Astrocyte of the spinal cord (primary cell): ENCODE measurements around the gene LRRC15.

Source experiments
- DNase-seq: peaks from one replicate; pipeline ENCODE4 v3.0.0; 2011; ENCODE audit warnings: low read depth, low spot score
- H3K4me3 ChIP-seq: 2 replicates; pipeline ENCODE4 v1.5.1; 2011; ENCODE audit warnings: low read depth, mild to moderate bottlenecking, low read length, moderate library complexity
- in situ Hi-C: cut with HindIII; loops from 2 replicates; pipeline ENCODE4 v1.10.0; 2017; ENCODE audit warnings: low sequenced_read_pairs
- TF ChIP-seq, protein P1 (sequence below): IDR thresholded peaks from 2 replicates; pipeline ENCODE4 v1.5.1; 2012; ENCODE audit warnings: low read depth, mild to moderate bottlenecking, low read length, inconsistent platforms

LRRC15 gene

DNA sequence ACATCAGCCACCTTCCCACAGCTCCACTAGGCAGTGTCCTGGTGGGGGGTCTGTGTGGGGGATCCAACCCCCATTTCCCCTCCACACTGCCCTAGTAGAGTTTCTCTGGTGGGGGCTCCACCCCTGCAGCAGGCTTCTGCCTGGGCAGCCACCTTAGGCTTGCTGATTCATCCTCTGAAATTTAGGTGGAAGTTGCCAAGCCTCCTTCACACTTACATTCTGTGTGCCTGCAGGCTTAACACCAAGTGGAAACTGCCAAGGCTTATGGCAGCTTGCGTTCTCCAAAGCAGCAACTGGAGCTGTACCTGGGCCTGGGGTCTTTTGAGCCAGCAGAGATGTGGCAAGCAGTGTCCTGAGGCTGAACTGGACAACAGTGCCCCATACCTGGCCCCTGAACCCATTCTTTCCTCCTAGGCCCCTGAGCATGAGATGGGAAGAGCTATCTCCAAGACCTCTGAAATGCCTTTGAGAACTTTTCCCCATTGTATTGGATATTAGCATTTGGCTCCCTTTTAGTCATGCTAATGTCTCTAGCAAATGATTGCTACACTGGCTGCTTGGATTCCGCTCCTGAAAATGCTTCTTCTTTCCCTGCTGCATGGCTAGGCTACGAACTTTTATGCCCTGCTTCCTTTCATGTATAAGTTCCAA is 50.9 kb downstream of the LRRC15 start:
- TF ChIP-seq, protein P1, sequence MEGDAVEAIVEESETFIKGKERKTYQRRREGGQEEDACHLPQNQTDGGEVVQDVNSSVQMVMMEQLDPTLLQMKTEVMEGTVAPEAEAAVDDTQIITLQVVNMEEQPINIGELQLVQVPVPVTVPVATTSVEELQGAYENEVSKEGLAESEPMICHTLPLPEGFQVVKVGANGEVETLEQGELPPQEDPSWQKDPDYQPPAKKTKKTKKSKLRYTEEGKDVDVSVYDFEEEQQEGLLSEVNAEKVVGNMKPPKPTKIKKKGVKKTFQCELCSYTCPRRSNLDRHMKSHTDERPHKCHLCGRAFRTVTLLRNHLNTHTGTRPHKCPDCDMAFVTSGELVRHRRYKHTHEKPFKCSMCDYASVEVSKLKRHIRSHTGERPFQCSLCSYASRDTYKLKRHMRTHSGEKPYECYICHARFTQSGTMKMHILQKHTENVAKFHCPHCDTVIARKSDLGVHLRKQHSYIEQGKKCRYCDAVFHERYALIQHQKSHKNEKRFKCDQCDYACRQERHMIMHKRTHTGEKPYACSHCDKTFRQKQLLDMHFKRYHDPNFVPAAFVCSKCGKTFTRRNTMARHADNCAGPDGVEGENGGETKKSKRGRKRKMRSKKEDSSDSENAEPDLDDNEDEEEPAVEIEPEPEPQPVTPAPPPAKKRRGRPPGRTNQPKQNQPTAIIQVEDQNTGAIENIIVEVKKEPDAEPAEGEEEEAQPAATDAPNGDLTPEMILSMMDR: no peak
- DNase-seq: no peak
- H3K4me3 ChIP-seq: no peak overlapping the region
- in situ Hi-C loops: no loop called here

DNA sequence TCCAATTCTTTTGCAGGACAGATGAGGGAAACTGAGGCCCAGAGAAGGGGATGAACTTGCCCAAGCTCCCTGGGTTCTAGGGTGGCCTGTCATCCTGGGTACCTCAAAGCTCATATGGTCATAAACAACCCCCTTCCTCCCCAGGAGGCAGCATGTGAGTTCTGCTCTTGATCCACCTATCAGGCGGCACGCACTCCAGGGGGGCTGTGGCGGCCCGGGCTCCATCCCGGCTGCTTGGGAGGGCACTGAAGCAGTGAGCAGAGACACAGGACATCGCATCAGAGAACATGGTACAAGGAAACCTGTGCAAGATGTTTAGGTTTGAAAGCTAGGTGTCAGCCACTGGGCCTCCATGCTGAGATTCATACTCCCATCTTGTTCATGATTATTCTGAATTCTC is 52.6 kb downstream of the LRRC15 start:
- in situ Hi-C loops: no loop called here
- TF ChIP-seq, protein P1: no peak
- H3K4me3 ChIP-seq: no peak overlapping the region

DNA sequence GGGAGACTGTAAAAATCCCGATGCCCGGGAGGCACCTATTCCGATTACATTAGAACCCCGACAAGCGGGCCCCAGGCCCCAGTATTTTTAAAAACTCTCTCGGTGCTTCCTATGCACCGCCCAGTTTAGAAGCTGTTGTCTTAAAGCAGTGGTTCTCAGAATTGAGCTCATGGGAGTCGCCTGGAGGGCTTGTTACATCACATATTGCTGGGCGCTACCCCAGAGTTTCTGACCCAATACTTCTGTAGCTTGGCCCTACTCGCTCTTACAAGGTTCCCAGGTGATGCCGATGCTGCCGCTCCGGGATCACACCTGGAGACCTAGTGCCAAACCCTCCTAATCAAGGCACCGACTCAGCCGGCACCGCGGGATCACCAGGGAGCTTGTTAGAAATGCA is 53.6 kb downstream of the LRRC15 start:
- TF ChIP-seq, protein P1: no peak
- in situ Hi-C loops: no loop called here
- H3K4me3 ChIP-seq: peak overlapping the region; percentile 7
- no peak for DNase-seq

More for the DNA sequence above, 52.6 kb downstream of the LRRC15 start:
- no peak for DNase-seq

DNA sequence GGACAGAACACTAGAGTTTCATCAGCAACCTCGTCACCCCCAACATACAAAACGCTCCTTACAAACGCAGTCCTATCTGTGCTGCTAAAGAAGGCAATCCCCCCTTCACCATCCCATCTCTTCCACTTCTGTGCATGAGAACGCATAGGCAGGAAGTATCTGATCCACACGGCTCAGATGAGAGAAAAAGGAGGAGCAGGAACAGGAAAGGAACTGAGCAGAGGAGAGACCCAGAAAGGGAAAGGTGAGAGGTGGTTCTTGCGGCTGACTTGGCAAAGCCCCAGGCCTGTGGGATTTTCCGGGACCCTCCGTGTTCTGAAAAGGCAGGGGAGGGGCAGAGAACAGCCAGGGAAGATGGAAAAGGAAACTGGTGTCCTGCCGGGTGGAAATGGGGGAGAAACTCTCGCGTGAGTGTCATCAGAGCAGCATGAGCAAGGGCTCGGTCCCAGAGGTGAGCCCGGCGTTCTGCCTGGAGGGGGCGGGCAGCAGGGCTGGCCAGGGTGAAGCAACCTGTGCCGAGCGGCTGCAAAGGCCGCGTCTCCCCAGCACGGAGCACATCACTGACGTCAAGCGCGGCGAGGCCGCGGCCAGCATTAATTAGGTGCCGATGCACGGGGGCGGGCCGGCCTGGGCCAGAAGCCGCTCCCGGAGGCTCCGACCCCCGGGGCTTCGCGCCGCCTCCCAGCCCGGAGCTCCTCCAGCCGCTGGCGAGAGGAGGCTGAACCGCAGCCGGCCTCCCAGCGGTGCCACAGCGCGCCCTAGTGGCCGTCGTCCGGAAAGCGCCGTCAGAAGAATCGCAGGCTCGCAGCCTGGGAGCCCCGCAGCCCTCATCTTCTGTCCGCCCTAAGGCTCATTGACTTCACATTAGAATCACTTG is 54.2 kb downstream of the LRRC15 start:
- peak; percentile 87 for DNase-seq
- H3K4me3 ChIP-seq: peak overlapping the region; percentile 40
- TF ChIP-seq, protein P1: peak; percentile 86
- in situ Hi-C loops: no loop called here

DNA sequence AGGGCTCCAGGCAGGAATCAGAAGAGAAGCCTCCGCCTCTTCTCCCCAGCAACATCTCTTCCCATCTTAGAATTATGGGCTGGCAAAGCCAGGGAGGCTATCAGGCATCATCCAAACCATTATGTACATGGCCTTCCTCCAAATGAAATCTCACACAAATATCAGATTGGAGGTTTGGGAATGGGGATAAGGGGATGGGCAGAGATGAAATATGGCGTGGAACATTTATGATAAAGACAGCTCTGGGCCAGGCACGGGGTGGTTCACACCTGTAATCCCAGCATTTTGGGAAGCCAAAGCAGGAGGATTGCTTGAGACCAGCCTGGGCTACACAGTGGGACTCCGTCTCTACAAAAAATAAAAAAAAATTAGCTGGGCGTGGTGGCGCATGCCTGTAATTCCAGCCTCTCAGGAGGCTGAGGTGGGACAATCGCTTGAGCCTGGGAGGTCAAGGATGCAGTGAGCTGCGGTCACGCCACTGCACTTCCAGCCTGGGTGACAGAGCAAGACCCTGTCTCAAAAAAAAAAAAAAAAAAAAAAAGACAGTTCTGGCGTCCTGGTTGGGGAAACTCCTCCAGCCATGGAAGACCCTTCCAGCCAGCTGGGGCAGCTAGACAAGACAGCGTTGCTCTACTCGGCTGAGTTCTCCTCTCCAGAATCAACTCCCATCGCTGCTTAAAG is 55.0 kb downstream of the LRRC15 start:
- TF ChIP-seq, protein P1: no peak
- in situ Hi-C loops: no loop called here
- DNase-seq: no peak
- peak overlapping the region; percentile 40 for H3K4me3 ChIP-seq

DNA sequence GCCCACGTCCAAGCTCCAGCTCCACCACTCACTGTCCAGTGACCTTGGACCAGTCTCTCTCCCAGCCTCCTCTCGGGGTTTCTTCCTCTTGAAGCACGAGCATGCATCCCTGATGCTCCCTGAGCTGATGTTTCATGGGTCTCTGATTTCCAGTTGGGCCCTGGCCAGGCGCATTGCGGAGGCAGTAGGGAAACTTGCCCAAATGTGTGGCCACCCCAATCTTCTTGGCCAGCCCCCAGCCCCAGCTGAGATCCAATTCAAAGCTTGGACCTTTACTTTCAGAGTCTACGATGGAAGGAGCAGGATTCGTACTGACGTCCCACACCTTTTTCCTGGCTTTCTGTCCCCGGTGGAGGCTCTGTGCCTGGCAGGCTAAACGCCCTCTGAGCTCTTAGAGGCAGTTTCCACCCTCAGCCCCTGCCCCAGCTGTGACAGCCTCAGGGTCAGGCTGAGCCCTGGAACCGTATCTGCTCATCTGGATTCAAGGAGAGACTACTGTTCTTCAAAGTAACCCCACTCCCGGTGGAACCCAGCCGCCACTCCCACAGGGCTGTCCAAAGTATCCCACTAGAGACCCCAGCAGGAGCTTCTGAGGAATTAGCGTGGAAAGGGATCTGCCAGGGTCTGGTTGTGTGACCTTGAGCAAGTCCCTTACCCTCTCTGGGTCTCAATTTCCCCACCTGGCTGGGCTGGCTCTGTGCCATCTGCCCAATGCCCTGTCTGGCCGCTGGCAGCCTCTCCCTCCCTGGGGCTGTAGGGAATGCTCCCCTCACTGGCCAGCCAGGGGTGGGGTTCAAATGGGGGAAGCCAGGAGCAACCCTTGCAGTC is 55.8 kb downstream of the LRRC15 start:
- TF ChIP-seq, protein P1: no peak
- in situ Hi-C loops: no loop called here
- H3K4me3 ChIP-seq: no peak overlapping the region
- no peak for DNase-seq
